B cell (primary cell): ENCODE measurements around the gene IDNK. TPM values are rescaled to one million over a fixed set of nuclear protein-coding genes. Genes with fewer than 3 reads are reported as not detected.

Experiments used
- ATAC-seq: fragments of 200-7000 bp; cut with Tn5 transposase; one replicate; pipeline ENCODE4 v1.10.0; 2021; ENCODE audit warnings: low read depth, mild to moderate bottlenecking, moderate number of reproducible peaks, moderate library complexity
- CTCF ChIA-PET: fragments of 350-600 bp; sonication (Branson Sonifier 250); formaldehyde crosslinking; loops from one replicate; lab custom pipeline; 2021; ENCODE audit warnings: antibody characterized with exemption, inconsistent platforms; lab: Charles Lee
- POLR2A ChIA-PET: fragments of 350-600 bp; sonication (Branson Sonifier 250); formaldehyde crosslinking; loops from one replicate; lab custom pipeline; 2021; ENCODE audit warnings: antibody characterized with exemption; lab: Charles Lee
- DNase-seq: peaks from one replicate; pipeline ENCODE4 v3.0.0; 2013
- H2AFZ ChIP-seq: 2 replicates; pipeline ENCODE4 v1.6.1; 2012; ENCODE audit warnings: mild to moderate bottlenecking, low read depth, low read length; ENCODE audit not compliant: insufficient read depth, poor library complexity, severe bottlenecking
- H3K27ac ChIP-seq, 2 donors: 1 replicate in 1 of 2; 2 replicates in 1 of 2; pipeline ENCODE4 v1.5.1; 2012 to 2013; ENCODE audit warnings: low read length in 2 of 2, mild to moderate bottlenecking in 2 of 2, moderate library complexity in 1 of 2
- H3K27me3 ChIP-seq, 4 experiments: fragments of 200-600 bp in 1 of 4; sonication (generic) in 1 of 4; replicated peaks in 1 of 4; 1 replicate in 2 of 4; 2 replicates in 2 of 4; pipeline versions ENCODE4 v1.6.1 to v1.7.0; 2013 to 2016; ENCODE audit warnings: low read length in 3 of 4, mild to moderate bottlenecking in 2 of 4, mixed read lengths in 1 of 4, moderate library complexity in 1 of 4; ENCODE audit not compliant: insufficient read depth in 4 of 4, control insufficient read depth in 3 of 4; ENCODE audit errors: control extremely low read depth in 1 of 4
- H3K36me3 ChIP-seq, 2 experiments: replicated peaks in 1 of 2; 1 replicate in 1 of 2; 2 replicates in 1 of 2; pipeline versions ENCODE4 v1.6.1 to v1.7.1; 2013; ENCODE audit warnings: low read length in 1 of 2; ENCODE audit not compliant: insufficient read depth in 2 of 2, control insufficient read depth in 1 of 2; ENCODE audit errors: control extremely low read depth in 1 of 2, extremely low read depth in 1 of 2
- H3K4me1 ChIP-seq, 2 donors: fragments of 200-600 bp in 1 of 2; sonication (generic) in 1 of 2; 1 replicate in 1 of 2; 2 replicates in 1 of 2; pipeline versions ENCODE4 v1.5.1 to v1.6.1; 2013 to 2017; ENCODE audit warnings: low read length in 2 of 2; ENCODE audit not compliant: control insufficient read depth in 2 of 2, insufficient read depth in 2 of 2
- H3K4me2 ChIP-seq: replicated peaks from 2 replicates; pipeline ENCODE3; 2012; ENCODE audit warnings: mild to moderate bottlenecking, low read depth, low read length; ENCODE audit not compliant: poor library complexity, severe bottlenecking
- H3K4me3 ChIP-seq, 5 experiments: fragments of 200-600 bp in 1 of 5; sonication (generic) in 1 of 5; 1 replicate in 3 of 5; 2 replicates in 2 of 5; pipeline versions ENCODE4 v1.5.1 to v1.7.0; 2011 to 2016; ENCODE audit warnings: low read length in 4 of 5, mild to moderate bottlenecking in 4 of 5, low read depth in 2 of 5, control low read depth in 1 of 5, moderate library complexity in 1 of 5; ENCODE audit not compliant: insufficient read depth in 1 of 5; ENCODE audit errors: control extremely low read depth in 1 of 5, extremely low read depth in 1 of 5
- H3K79me2 ChIP-seq: fragments of 200-600 bp; sonication (generic); one replicate; pipeline ENCODE4 v1.6.0; 2016; ENCODE audit warnings: low read length; ENCODE audit not compliant: control insufficient read depth, insufficient read depth
- H3K9ac ChIP-seq: fragments of 200-600 bp; sonication (generic); 2 replicates; pipeline ENCODE4 v1.6.1; 2017; ENCODE audit warnings: mild to moderate bottlenecking, low read length, moderate library complexity
- H3K9me3 ChIP-seq, 3 donors: one replicate each; pipeline versions ENCODE4 v1.6.1 to v1.7.1; 2013; ENCODE audit warnings: low read length in 2 of 3; ENCODE audit not compliant: control insufficient read depth in 2 of 3, insufficient read depth in 1 of 3; ENCODE audit errors: control extremely low read depth in 1 of 3
- H4K20me1 ChIP-seq: 2 replicates; pipeline ENCODE4 v1.6.0; 2012; ENCODE audit warnings: mild to moderate bottlenecking, low read length; ENCODE audit not compliant: insufficient read depth, control insufficient read depth, poor library complexity, severe bottlenecking
- H3K27ac Mint-ChIP-seq: one replicate; pipeline ENCODE4 v1.8.0; 2021; ENCODE audit warnings: mixed read lengths
- H3K27me3 Mint-ChIP-seq: one replicate; pipeline ENCODE4 v1.8.0; 2021; ENCODE audit warnings: mixed read lengths
- H3K4me1 Mint-ChIP-seq: one replicate; pipeline ENCODE4 v1.8.0; 2021; ENCODE audit warnings: mixed read lengths
- H3K4me3 Mint-ChIP-seq: one replicate; pipeline ENCODE4 v1.8.0; 2021; ENCODE audit warnings: mixed read lengths
- H3K9me3 Mint-ChIP-seq: one replicate; pipeline ENCODE4 v1.8.0; 2022; ENCODE audit warnings: mixed read lengths; ENCODE audit not compliant: insufficient read depth
- CTCF ChIP-seq: fragments of 200-600 bp; IDR thresholded peaks from one replicate; pipeline ENCODE4 v1.8.0; 2022; ENCODE audit warnings: antibody characterized with exemption, mild to moderate bottlenecking
- EZH2 ChIP-seq: IDR thresholded peaks from 2 replicates; pipeline ENCODE4 v1.6.1; 2012; ENCODE audit warnings: borderline replicate concordance, low read depth, mild to moderate bottlenecking, moderate library complexity, low read length; ENCODE audit not compliant: insufficient read depth, poor library complexity, severe bottlenecking
- WGBS: methylation state at CpG from one replicate; pipeline ENCODE4 v1.1.5; 2013; ENCODE audit warnings: missing lambda C conversion rate; ENCODE audit not compliant: insufficient coverage; 5-methylcytosine and 5-hydroxymethylcytosine counted together
- intact Hi-C: fragments of 100-400 bp; cut with micrococcal nuclease; formaldehyde crosslinking; loops from one replicate; pipeline ENCODE4 v1.10.0; 2022
- polyA plus RNA-seq: library from polyadenylated mRNA; depleted of rRNA; stranded (reverse); fragments of >200 nt; gene quantifications from 2 replicates; pipeline ENCODE4 v1.2.3, GENCODE V29; 2012
- total RNA-seq, 2 donors: library from RNA; stranded (reverse); fragments of 120-200 nt in 1 of 2; gene quantifications; 1 replicate in 1 of 2; 2 replicates in 1 of 2; pipeline versions ENCODE4 v1.2.3 to v1.2.4, GENCODE V29; 2013 to 2022

Gene IDNK
- total and polyA plus RNA-seq, 2 donors (not counting 1 experiment from before 2014, with no cell fraction given): 9.3 to 11.6 TPM

- H3K4me1 ChIP-seq: peaks cover 9 to 21% of the 10 kb centered on the region in 2 donors
- no peak for TF ChIP-seq EZH2
- TF ChIP-seq CTCF: no peak
- Mint-ChIP-seq H3K27me3 (no peaks in the 10 kb centered on the region), H3K4me1 (peaks cover 33% of the 10 kb centered on the region), H3K9me3 (no peaks in the 10 kb centered on the region), H3K4me3 (peak overlapping the region; percentile 94), H3K27ac (peak overlapping the region; percentile 98)
- ChIA-PET CTCF (interaction anchor here (1.0 to 2.5 kb wide), 4 partner anchors 15 to 290 kb away, joined by 3 to 68 read pairs (median 8); no protein-coding TSS in a partner anchor), POLR2A (interaction anchor here (1.3 to 2.2 kb wide), 3 partner anchors 10 to 85 kb away, joined by 4 to 13 read pairs (median 6); partner anchors contain the start of gene UBQLN1)
- H3K9me3 ChIP-seq: no peaks in the 10 kb centered on the region
- peaks cover 0 to 9% of the 10 kb centered on the region in 2 experiments for H3K36me3 ChIP-seq
- H3K79me2 ChIP-seq: peaks cover 2% of the 10 kb centered on the region
- H3K27ac ChIP-seq: peak overlapping the region; percentile 76 to 88
- peak overlapping the region; percentile 96 for H2AFZ ChIP-seq
- 8% methylated on average over 13 of the region's 21 CpGs for WGBS
- intact Hi-C loops: loop anchor here (2.0 to 5.0 kb wide), 4 partner anchors 194 to 640 kb away; partner anchors contain the start of genes GKAP1, HNRNPK, KIF27 and RMI1
- H3K4me3 ChIP-seq: peak overlapping the region; percentile 47 to 87 (median 79)
- no peaks in the 10 kb centered on the region for H3K27me3 ChIP-seq
- peak overlapping the region; percentile 88 for H3K9ac ChIP-seq
- no peak for DNase-seq
- H3K4me2 ChIP-seq: peak overlapping the region; percentile 82
- ATAC-seq: peak; percentile 55
- no peaks in the 10 kb centered on the region for H4K20me1 ChIP-seq
Measured at GRCh38 chr9:83622433-83622938, 457 bp upstream of the IDNK start.

GRCh38 chr9:83623679-83624076, 735 bp downstream of the IDNK start:
- H3K9me3 Mint-ChIP-seq: no peaks in the 10 kb centered on the region
- WGBS: no CpG with 5 or more reads among the region's 5 CpGs
- H3K4me1 Mint-ChIP-seq: peaks cover 33% of the 10 kb centered on the region
- POLR2A ChIA-PET: interaction anchor here (1.3 to 2.2 kb wide), 3 partner anchors 9 to 84 kb away, joined by 4 to 13 read pairs (median 6); partner anchors contain the start of gene UBQLN1
- H3K4me3 ChIP-seq: peak overlapping the region; percentile 2 to 87 (median 79)
- H3K27ac Mint-ChIP-seq: peak overlapping the region; percentile 98
- H3K4me3 Mint-ChIP-seq: peak overlapping the region; percentile 94
- CTCF ChIA-PET: interaction anchor here (0.9 to 2.5 kb wide), 6 partner anchors 24 to 357 kb away, joined by 3 to 13 read pairs (median 5); partner anchors contain the start of genes HNRNPK and RMI1
- no peaks in the 10 kb centered on the region for H3K9me3 ChIP-seq
- peak overlapping the region; percentile 76 to 88 for H3K27ac ChIP-seq
- H2AFZ ChIP-seq: peak overlapping the region; percentile 96
- peaks cover 2% of the 10 kb centered on the region for H3K79me2 ChIP-seq
- H4K20me1 ChIP-seq: no peaks in the 10 kb centered on the region
- H3K4me2 ChIP-seq: peak overlapping the region; percentile 82
- DNase-seq (no peak), ATAC-seq (peak; percentile 19)
- peak overlapping the region; percentile 88 for H3K9ac ChIP-seq
- intact Hi-C loops: loop anchor here (1.0 to 5.0 kb wide), 5 partner anchors 85 to 639 kb away; partner anchors contain the start of genes GKAP1, HNRNPK, KIF27 and RMI1
- H3K27me3 ChIP-seq: no peaks in the 10 kb centered on the region
- no peak for TF ChIP-seq CTCF
- TF ChIP-seq EZH2: no peak
- H3K36me3 ChIP-seq: peaks cover 0 to 13% of the 10 kb centered on the region in 2 experiments
- H3K4me1 ChIP-seq: peaks cover 9 to 21% of the 10 kb centered on the region in 2 donors
- H3K27me3 Mint-ChIP-seq: no peaks in the 10 kb centered on the region
